Stimulated activated CD8-positive, alpha-beta memory T cell treated with anti-CD3 and anti-CD28 coated beads, Interleukin-2, amount 100 ng/mL, for 48 hours (primary cell): ENCODE results near the gene AHRR.

Experiments
- DNase-seq, 2 donors: peaks; one replicate each; pipeline ENCODE4 v3.0.0-alpha.2; 2020; ENCODE audit warnings: low read depth in 2 of 2

Gene AHRR

GRCh38 chr5:428754-429452, 107.4 kb downstream of the AHRR start:
- no peak for DNase-seq

GRCh38 chr5:429453-430188, 108.1 kb downstream of the AHRR start:
- DNase-seq: no peak

- DNase-seq: no peak
These were observed 108.9 kb downstream of the AHRR start for GRCh38 chr5:430214-430925.

- peak; percentile 42 to 45 for DNase-seq
These were observed 109.6 kb downstream of the AHRR start for GRCh38 chr5:431001-431710.

- no peak for DNase-seq
These were observed 110.2 kb downstream of the AHRR start for GRCh38 chr5:431711-432050.

- no peak for DNase-seq
These were observed 110.8 kb downstream of the AHRR start for GRCh38 chr5:432201-432927.

- DNase-seq: no peak
These were observed 111.6 kb downstream of the AHRR start for GRCh38 chr5:432928-433791.

GRCh38 chr5:433836-434235, 112.3 kb downstream of the AHRR start:
- DNase-seq: no peak

- DNase-seq: no peak
These were observed 113.1 kb downstream of the AHRR start for GRCh38 chr5:434443-435146.

GRCh38 chr5:435156-435790, 113.8 kb downstream of the AHRR start:
- no peak for DNase-seq

- DNase-seq: no peak
These were observed 114.6 kb downstream of the AHRR start for GRCh38 chr5:435961-436640.

GRCh38 chr5:436641-436975, 115.1 kb downstream of the AHRR start:
- no peak for DNase-seq

- no peak for DNase-seq
These were observed 115.8 kb downstream of the AHRR start for GRCh38 chr5:437281-437771.

GRCh38 chr5:438481-438981, 117.0 kb downstream of the AHRR start:
- DNase-seq: no peak

- no peak for DNase-seq
These were observed 117.7 kb downstream of the AHRR start for GRCh38 chr5:439181-439580.

- DNase-seq: no peak
These were observed 118.1 kb downstream of the AHRR start for GRCh38 chr5:439636-440035.

GRCh38 chr5:440401-441201, 119.1 kb downstream of the AHRR start:
- DNase-seq: no peak

- no peak for DNase-seq
These were observed 120.5 kb downstream of the AHRR start for GRCh38 chr5:441996-442334.
